Kidney (tissue), 14 donors: ENCODE data around the gene KRT8. TPM values are rescaled to one million over a fixed set of nuclear protein-coding genes. Genes with fewer than 3 reads are reported as not detected.

Source experiments
- DNase-seq, 5 donors: peaks; one replicate each; pipeline ENCODE4 v3.0.0-alpha.2; 2013 to 2020
- FAIRE-seq: peaks from 2 replicates; lab custom pipeline; 2012; peaks lifted over from hg19 to GRCh38; lab: Jason Lieb, UNC
- H3K27ac ChIP-seq, 2 donors: one replicate each; pipeline ENCODE4 v1.7.0; 2013; ENCODE audit warnings: low read depth in 2 of 2, low read length in 2 of 2, inconsistent platforms in 1 of 2
- H3K27me3 ChIP-seq: one replicate; pipeline ENCODE4 v1.7.1; 2013; ENCODE audit warnings: low read length, inconsistent platforms; ENCODE audit not compliant: control insufficient read depth, insufficient read depth
- H3K36me3 ChIP-seq, 3 donors: one replicate each; pipeline versions ENCODE4 v1.7.0 to v1.7.1; 2013; ENCODE audit warnings: low read length in 3 of 3, control low read depth in 1 of 3, inconsistent platforms in 1 of 3; ENCODE audit not compliant: insufficient read depth in 3 of 3, control insufficient read depth in 2 of 3
- H3K4me1 ChIP-seq, 3 donors: one replicate each; pipeline versions ENCODE4 v1.7.0 to v1.7.1; 2013; ENCODE audit warnings: low read length in 3 of 3, inconsistent platforms in 1 of 3, low read depth in 1 of 3; ENCODE audit not compliant: control insufficient read depth in 2 of 3, insufficient read depth in 2 of 3
- H3K4me3 ChIP-seq, 3 donors: one replicate each; pipeline versions ENCODE4 v1.7.0 to v1.8.1; 2013; ENCODE audit warnings: low read length in 3 of 3, control low read depth in 1 of 3, inconsistent platforms in 1 of 3
- H3K9ac ChIP-seq, 3 donors: one replicate each; pipeline versions ENCODE4 v1.7.0 to v1.7.1; 2013; ENCODE audit warnings: low read length in 3 of 3, control low read depth in 1 of 3, inconsistent platforms in 1 of 3
- H3K9me3 ChIP-seq, 3 donors: one replicate each; pipeline versions ENCODE4 v1.7.0 to v1.7.1; 2013; ENCODE audit warnings: low read length in 3 of 3, control low read depth in 1 of 3, inconsistent platforms in 1 of 3; ENCODE audit not compliant: control insufficient read depth in 2 of 3, insufficient read depth in 1 of 3
- intact Hi-C: fragments of 100-400 bp; cut with DNase I; formaldehyde crosslinking; loops from one replicate; pipeline ENCODE4 v1.11.1; 2022
- polyA plus RNA-seq: library from polyadenylated mRNA; stranded (reverse); fragments of 350-450 nt; fragmentation: Illumina TruSeq; extraction: RNeasy Lipid Tissue Mini Kit (QIAGEN cat#74804); gene quantifications from one replicate; pipeline ENCODE4 v1.2.3, GENCODE V29; 2014; ENCODE audit warnings: low read depth, low replicate concordance; ENCODE audit not compliant: insufficient read depth
- total RNA-seq: library from RNA; stranded (reverse); fragmentation: NEBNext Ultra II Directional; extraction: Animal tissue kit (Norgen Biotek cat#: 25700); gene quantifications from one replicate; pipeline ENCODE4 v1.2.1, GENCODE V29; 2021
- TF ChIP-seq, protein P1 (sequence below): IDR thresholded peaks from 3 replicates; pipeline ENCODE4 v1.5.1; 2012; ENCODE audit warnings: mild to moderate bottlenecking, moderate library complexity, borderline replicate concordance; ENCODE audit not compliant: insufficient read depth; ENCODE audit errors: extremely low read depth
- donor health status: control.
- donor health status: control.
- donor health status: control.
- donor health status: control.
- donor health status: control.
- donor health status: DM: yes; HTN: yes; CAD: no.
- donor health status: Normal renal cell carcinoma (clear cell type).

KRT8 gene
- total and polyA plus RNA-seq, 2 donors from 2014 or later: 333 to 546 TPM

DNA sequence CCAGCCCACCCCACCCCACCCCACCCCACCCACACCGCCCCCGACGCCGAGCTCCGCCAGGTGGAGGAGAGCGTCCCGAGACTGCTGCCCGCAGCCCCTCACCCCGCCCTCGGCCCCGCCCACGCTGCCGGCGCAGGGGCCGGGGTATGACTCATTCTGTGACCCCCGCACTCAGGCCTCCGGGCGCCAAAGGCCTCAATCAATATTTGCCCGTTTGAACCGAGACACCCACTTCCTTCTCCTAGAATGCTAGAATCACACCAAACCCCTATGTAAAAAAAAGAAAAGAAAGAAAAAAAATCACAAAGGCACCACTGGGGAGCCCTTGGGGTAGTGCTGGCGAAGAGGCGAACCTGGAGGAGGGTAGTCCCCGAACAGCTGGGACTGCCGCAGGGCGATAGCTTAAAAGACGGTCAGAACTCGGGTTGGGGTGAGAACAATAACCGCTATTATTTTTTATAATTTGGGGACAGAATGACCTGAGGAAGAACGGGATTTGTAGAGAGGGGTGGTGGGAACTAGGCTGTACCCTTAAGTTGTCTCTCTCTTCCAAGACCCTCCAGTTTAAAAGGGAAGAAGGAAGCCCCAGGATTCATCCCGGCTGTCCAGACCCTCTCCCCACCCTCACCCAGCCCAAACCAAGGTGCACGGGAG lies 894 bp downstream of the KRT8 start:
- H3K27ac ChIP-seq: peak overlapping the region; percentile 73 to 93
- DNase-seq: peak in 3 of 5 donors; percentile 73 to 86 (median 82)
- peaks cover 0 to 27% (median 14%) of the 10 kb centered on the region in 3 donors for H3K4me1 ChIP-seq

DNA sequence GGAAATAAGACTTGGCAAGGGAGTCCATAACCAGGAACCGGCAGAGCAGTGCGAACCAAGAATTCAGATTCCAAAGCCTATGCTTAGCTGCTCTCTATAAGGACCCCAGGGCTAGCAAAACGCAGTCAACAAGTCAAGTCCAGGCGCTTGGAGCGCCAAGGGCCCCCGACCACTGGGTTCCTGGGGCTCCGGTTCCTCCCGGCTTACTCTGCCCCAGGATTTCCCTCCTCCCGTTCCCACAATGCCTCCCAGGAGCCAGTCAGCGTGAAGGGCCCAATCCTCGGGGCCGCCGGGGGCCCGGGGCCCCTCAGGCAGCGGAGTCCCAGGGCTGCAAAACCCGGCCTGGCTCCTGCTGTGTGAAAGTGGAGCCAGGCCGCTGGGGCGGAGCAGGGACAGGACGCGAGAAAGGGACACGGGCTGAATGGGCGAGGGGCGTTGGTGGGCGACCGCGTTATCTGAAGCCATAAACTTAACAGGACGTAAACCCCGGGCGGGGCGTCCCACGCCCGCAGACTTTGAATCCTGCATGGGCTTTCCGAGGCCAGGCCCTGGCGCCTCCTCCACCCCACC lies 1.5 kb downstream of the KRT8 start:
- Histone ChIP-seq H3K9ac (peak overlapping the region; percentile 28 to 43 (median 42)), H3K36me3 (peaks cover 0 to 22% (median 11%) of the 10 kb centered on the region in 3 donors), H3K4me3 (peak overlapping the region; percentile 61 to 73 (median 71)), H3K27ac (peak overlapping the region; percentile 45 to 66), H3K9me3 (no peaks in the 10 kb centered on the region), H3K27me3 (no peaks in the 10 kb centered on the region), H3K4me1 (peaks cover 0 to 27% (median 14%) of the 10 kb centered on the region in 3 donors)
- DNase-seq: peak; percentile 88 to 96 (median 93)
- intact Hi-C loops: no loop called here
- FAIRE-seq: no peak
- TF ChIP-seq, protein P1, sequence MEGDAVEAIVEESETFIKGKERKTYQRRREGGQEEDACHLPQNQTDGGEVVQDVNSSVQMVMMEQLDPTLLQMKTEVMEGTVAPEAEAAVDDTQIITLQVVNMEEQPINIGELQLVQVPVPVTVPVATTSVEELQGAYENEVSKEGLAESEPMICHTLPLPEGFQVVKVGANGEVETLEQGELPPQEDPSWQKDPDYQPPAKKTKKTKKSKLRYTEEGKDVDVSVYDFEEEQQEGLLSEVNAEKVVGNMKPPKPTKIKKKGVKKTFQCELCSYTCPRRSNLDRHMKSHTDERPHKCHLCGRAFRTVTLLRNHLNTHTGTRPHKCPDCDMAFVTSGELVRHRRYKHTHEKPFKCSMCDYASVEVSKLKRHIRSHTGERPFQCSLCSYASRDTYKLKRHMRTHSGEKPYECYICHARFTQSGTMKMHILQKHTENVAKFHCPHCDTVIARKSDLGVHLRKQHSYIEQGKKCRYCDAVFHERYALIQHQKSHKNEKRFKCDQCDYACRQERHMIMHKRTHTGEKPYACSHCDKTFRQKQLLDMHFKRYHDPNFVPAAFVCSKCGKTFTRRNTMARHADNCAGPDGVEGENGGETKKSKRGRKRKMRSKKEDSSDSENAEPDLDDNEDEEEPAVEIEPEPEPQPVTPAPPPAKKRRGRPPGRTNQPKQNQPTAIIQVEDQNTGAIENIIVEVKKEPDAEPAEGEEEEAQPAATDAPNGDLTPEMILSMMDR: no peak

More for the DNA sequence above, 894 bp downstream of the KRT8 start:
- TF ChIP-seq, protein P1: no peak
- no peaks in the 10 kb centered on the region for H3K9me3 ChIP-seq
- peak overlapping the region; percentile 60 to 84 (median 73) for H3K4me3 ChIP-seq
- FAIRE-seq: no peak
- intact Hi-C loops: no loop called here
- no peaks in the 10 kb centered on the region for H3K27me3 ChIP-seq
- H3K9ac ChIP-seq: peak overlapping the region; percentile 26 to 83 (median 47)
- H3K36me3 ChIP-seq: peaks cover 0 to 22% (median 11%) of the 10 kb centered on the region in 3 donors

DNA sequence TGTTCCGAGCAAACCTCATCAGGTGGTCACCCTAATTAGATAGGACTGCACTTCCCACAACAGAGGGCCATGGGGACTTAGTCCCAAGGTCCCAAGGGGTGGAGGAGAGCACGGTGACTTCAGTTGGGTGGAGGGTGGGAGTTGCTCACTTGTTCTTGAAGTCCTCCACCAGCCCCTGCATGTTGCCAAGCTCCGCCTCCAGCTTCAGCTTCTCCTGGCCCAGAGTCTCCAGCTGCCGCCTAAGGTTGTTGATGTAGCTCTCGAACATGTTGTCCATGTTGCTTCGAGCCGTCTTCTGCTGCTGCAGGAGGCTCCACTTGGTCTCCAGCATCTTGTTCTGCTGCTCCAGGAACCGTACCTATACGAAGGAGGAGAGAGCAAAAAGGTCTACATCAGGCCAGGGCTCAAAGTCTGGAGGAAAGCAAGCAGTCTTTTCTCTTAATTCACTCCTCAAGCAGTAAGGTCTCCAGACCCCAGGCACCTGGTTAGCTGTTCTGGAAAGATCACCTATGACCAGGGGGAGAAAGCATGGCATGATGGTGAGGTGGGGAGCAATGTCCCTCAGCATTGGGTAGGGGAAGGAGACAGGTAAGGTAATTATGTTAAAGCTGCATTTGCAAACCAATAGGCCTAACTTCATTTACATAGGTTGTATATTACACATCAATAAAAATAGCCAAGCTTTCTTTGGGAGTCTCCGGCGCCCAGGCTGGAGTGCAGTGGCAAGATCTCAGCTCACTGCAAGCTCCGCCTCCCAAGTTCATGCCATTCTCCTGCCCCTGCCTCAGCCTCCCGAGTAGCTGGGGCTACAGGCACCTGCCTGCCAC lies 2.9 kb downstream of the KRT8 start:
- H3K36me3 ChIP-seq: peaks cover 0 to 22% (median 11%) of the 10 kb centered on the region in 3 donors
- H3K27me3 ChIP-seq: no peaks in the 10 kb centered on the region
- no peak overlapping the region for H3K9ac ChIP-seq
- H3K27ac ChIP-seq: no peak overlapping the region
- intact Hi-C loops: no loop called here
- H3K9me3 ChIP-seq: no peaks in the 10 kb centered on the region
- FAIRE-seq (no peak), DNase-seq (no peak)
- H3K4me1 ChIP-seq: peaks cover 0 to 14% (median 3%) of the 10 kb centered on the region in 3 donors
- no peak overlapping the region for H3K4me3 ChIP-seq
- TF ChIP-seq, protein P1: no peak
